HEK293 (cell line): Measurements from ENCODE around the gene ZC3H18.

ENCODE experiments used
- CTCF ChIA-PET: fragments of 350-600 bp; formaldehyde crosslinking; extraction: SDS; loops from one replicate; lab custom pipeline; 2021; ENCODE audit warnings: antibody characterized with exemption; lab: Yijun Ruan, JAX
- POLR2A ChIA-PET: fragments of 300-600 bp; formaldehyde crosslinking; extraction: SDS; loops from one replicate; lab custom pipeline; 2020; ENCODE audit warnings: antibody characterized with exemption, inconsistent platforms; lab: Yijun Ruan, JAX
- H3K27ac ChIP-seq: fragments of 200-500 bp; sonication (Bioruptor generic); 2 replicates; pipeline ENCODE4 v1.5.1; 2014; ENCODE audit warnings: low read depth, low read length, control low read depth, inconsistent platforms; ENCODE audit errors: extremely low read depth
- H3K36me3 ChIP-seq, 2 experiments: fragments of 200-500 bp in 1 of 2; sonication (Bioruptor generic) in 1 of 2; 1 replicate in 1 of 2; 2 replicates in 1 of 2; pipeline ENCODE4 v1.5.1; 2014 to 2017; ENCODE audit warnings: inconsistent platforms in 2 of 2, low read length in 2 of 2; ENCODE audit not compliant: control insufficient read depth in 2 of 2, insufficient read depth in 1 of 2
- H3K4me1 ChIP-seq: fragments of 200-500 bp; sonication (Bioruptor generic); 2 replicates; pipeline ENCODE4 v1.5.1; 2014; ENCODE audit warnings: mild to moderate bottlenecking, low read length, inconsistent platforms; ENCODE audit not compliant: control insufficient read depth, insufficient read depth
- H3K4me3 ChIP-seq: 2 replicates; pipeline ENCODE4 v1.5.1; 2011; ENCODE audit warnings: low read depth, mild to moderate bottlenecking, control low read depth, low read length, moderate library complexity
- H3K9me3 ChIP-seq: fragments of 200-500 bp; sonication (Bioruptor generic); 2 replicates; pipeline ENCODE4 v1.5.1; 2014; ENCODE audit warnings: low read depth, low read length, inconsistent platforms; ENCODE audit not compliant: control insufficient read depth, insufficient read depth
- BCL11B ChIP-seq: fragments of 450-650 bp; formaldehyde crosslinking; IDR thresholded peaks from 2 replicates; pipeline ENCODE4 v1.5.1; 2016; ENCODE audit warnings: low read depth, missing biosample characterization, missing genetic modification characterization
- HOXA7 ChIP-seq: sonication (generic); formaldehyde crosslinking; IDR thresholded peaks from 2 replicates; pipeline ENCODE4 v1.8.1; 2022; ENCODE audit warnings: missing genetic modification reagents, borderline replicate concordance
- IKZF3 ChIP-seq: fragments of 450-650 bp; IDR thresholded peaks from 2 replicates; pipeline ENCODE4 v1.5.0; 2018; ENCODE audit warnings: missing biosample characterization, mild to moderate bottlenecking, missing genetic modification characterization, moderate library complexity
- MZF1 ChIP-seq: fragments of 450-650 bp; formaldehyde crosslinking; IDR thresholded peaks from 2 replicates; pipeline ENCODE4 v1.5.1; 2017; ENCODE audit warnings: missing biosample characterization, missing genetic modification characterization, borderline replicate concordance
- PRDM10 ChIP-seq: fragments of 450-650 bp; formaldehyde crosslinking; IDR thresholded peaks from 2 replicates; pipeline ENCODE4 v1.5.1; 2016; ENCODE audit warnings: missing biosample characterization, missing genetic modification characterization
- ZBTB10 ChIP-seq: fragments of 450-650 bp; formaldehyde crosslinking; IDR thresholded peaks from 2 replicates; pipeline ENCODE4 v1.5.1; 2016; ENCODE audit warnings: missing biosample characterization, missing genetic modification characterization
- ZBTB26 ChIP-seq: fragments of 450-650 bp; formaldehyde crosslinking; optimal IDR thresholded peaks from 2 replicates; pipeline ENCODE3; 2016; ENCODE audit warnings: missing biosample characterization, mild to moderate bottlenecking, missing genetic modification characterization
- ZFP37 ChIP-seq: fragments of 450-650 bp; formaldehyde crosslinking; IDR thresholded peaks from 2 replicates; pipeline ENCODE4 v1.5.1; 2016; ENCODE audit warnings: missing biosample characterization, missing genetic modification characterization
- ZIC2 ChIP-seq: fragments of 450-650 bp; formaldehyde crosslinking; IDR thresholded peaks from 2 replicates; pipeline ENCODE4 v1.5.1; 2016; ENCODE audit warnings: missing biosample characterization, missing genetic modification characterization
- ZNF184 ChIP-seq: fragments of 450-650 bp; IDR thresholded peaks from 2 replicates; pipeline ENCODE4 v1.5.1; 2018; ENCODE audit warnings: missing biosample characterization, mild to moderate bottlenecking, missing genetic modification characterization
- ZNF311 ChIP-seq: fragments of 450-650 bp; formaldehyde crosslinking; IDR thresholded peaks from 2 replicates; pipeline ENCODE4 v1.5.1; 2017; ENCODE audit warnings: missing biosample characterization, missing genetic modification characterization, borderline replicate concordance
- ZNF37A ChIP-seq: fragments of 450-650 bp; IDR thresholded peaks from 2 replicates; pipeline ENCODE4 v1.5.1; 2018; ENCODE audit warnings: missing biosample characterization, missing genetic modification characterization
- ZNF473 ChIP-seq: fragments of 450-650 bp; formaldehyde crosslinking; IDR thresholded peaks from 2 replicates; pipeline ENCODE4 v1.5.1; 2017; ENCODE audit warnings: missing biosample characterization, missing genetic modification characterization
- ZNF514 ChIP-seq: fragments of 450-650 bp; formaldehyde crosslinking; IDR thresholded peaks from 2 replicates; pipeline ENCODE4 v1.5.1; 2016; ENCODE audit warnings: missing biosample characterization, missing genetic modification characterization
- ZNF555 ChIP-seq: fragments of 450-650 bp; formaldehyde crosslinking; conservative IDR thresholded peaks from 2 replicates; pipeline ENCODE4 v1.5.1; 2017; ENCODE audit warnings: missing biosample characterization, mild to moderate bottlenecking, missing genetic modification characterization, inconsistent platforms
- ZNF585B ChIP-seq: fragments of 450-650 bp; formaldehyde crosslinking; IDR thresholded peaks from 2 replicates; pipeline ENCODE4 v1.5.1; 2016; ENCODE audit warnings: missing biosample characterization, missing genetic modification characterization

Gene ZC3H18

GRCh38 chr16:88552815-88553214, 17.4 kb upstream of the ZC3H18 start:
- H3K27ac ChIP-seq: no peak overlapping the region
- no peaks in the 10 kb centered on the region for H3K9me3 ChIP-seq
- POLR2A ChIA-PET: no interaction called here
- H3K4me3 ChIP-seq: no peak overlapping the region
- no peaks in the 10 kb centered on the region for H3K4me1 ChIP-seq
- CTCF ChIA-PET: no interaction called here
- H3K36me3 ChIP-seq: no peaks in the 10 kb centered on the region
- TF ChIP-seq ZNF473 (tag by site-specific recombination): no peak

- Histone ChIP-seq H3K27ac (no peak overlapping the region), H3K36me3 (no peaks in the 10 kb centered on the region), H3K4me1 (no peaks in the 10 kb centered on the region), H3K4me3 (no peak overlapping the region), H3K9me3 (no peaks in the 10 kb centered on the region)
- POLR2A ChIA-PET: no interaction called here
- CTCF ChIA-PET: interaction anchor here (1.1 kb wide), 1 partner anchor 15 kb away, joined by 3 read pairs; no protein-coding TSS in a partner anchor
- TF ChIP-seq PRDM10 (tag by site-specific recombination) (no peak), ZBTB26 (tag by site-specific recombination) (no peak), ZNF37A (tag by site-specific recombination) (no peak), MZF1 (tag by site-specific recombination) (no peak), ZNF585B (tag by site-specific recombination) (no peak), ZNF555 (tag by site-specific recombination) (no peak), ZNF184 (tag by site-specific recombination) (no peak), ZIC2 (no peak), BCL11B (tag by site-specific recombination) (no peak), ZNF514 (tag by site-specific recombination) (no peak), ZFP37 (tag by site-specific recombination) (no peak), ZBTB10 (tag by site-specific recombination) (no peak), HOXA7 (CRISPR knock-in tag) (no peak), ZNF311 (tag by site-specific recombination) (no peak), IKZF3 (tag by site-specific recombination) (no peak)
Measured at GRCh38 chr16:88553739-88554138, 16.5 kb upstream of the ZC3H18 start.
